Muscle of back (tissue), 13 donors: ENCODE results near the gene BAIAP2L1. TPM values are rescaled to one million over a fixed set of nuclear protein-coding genes. Genes with fewer than 3 reads are reported as not detected.
"Not testable (repeated sequence)": the region's sequence is repeated elsewhere in the genome, so short reads cannot be mapped to it uniquely, and the experiment has no call there.

Experiments used
- DNase-seq, 3 donors: peaks; one replicate each; pipeline versions ENCODE4 v3.0.0 to v3.0.0-alpha.2; 2013
- long read RNA-seq, 9 donors: transcript quantifications; one replicate each; lab custom pipeline, GENCODE V29; 2026
- polyA plus RNA-seq, 10 donors: library from polyadenylated mRNA; unstranded; fragments of 120-200 nt; gene quantifications; one replicate each; pipeline ENCODE4 v1.2.1, GENCODE V29; 2013; ENCODE audit not compliant: insufficient read length in 10 of 10

Gene BAIAP2L1, protein sequence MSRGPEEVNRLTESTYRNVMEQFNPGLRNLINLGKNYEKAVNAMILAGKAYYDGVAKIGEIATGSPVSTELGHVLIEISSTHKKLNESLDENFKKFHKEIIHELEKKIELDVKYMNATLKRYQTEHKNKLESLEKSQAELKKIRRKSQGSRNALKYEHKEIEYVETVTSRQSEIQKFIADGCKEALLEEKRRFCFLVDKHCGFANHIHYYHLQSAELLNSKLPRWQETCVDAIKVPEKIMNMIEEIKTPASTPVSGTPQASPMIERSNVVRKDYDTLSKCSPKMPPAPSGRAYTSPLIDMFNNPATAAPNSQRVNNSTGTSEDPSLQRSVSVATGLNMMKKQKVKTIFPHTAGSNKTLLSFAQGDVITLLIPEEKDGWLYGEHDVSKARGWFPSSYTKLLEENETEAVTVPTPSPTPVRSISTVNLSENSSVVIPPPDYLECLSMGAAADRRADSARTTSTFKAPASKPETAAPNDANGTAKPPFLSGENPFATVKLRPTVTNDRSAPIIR
- 1 to 10 TPM; 3.7 to 7.8 (median 6.0) TPM for polyA plus RNA-seq
- long read RNA-seq, donor 1: 0 reads
- long read RNA-seq, donor 2: 0 reads
- long read RNA-seq, donor 3: 0 reads
- long read RNA-seq, donor 4: 0 reads
- long read RNA-seq, donor 5: 0 reads
- long read RNA-seq, donor 6: 0 reads
- long read RNA-seq, donor 7: 0 reads
- long read RNA-seq, donor 8, partial matches to known transcripts: 0 of 1 reads
- long read RNA-seq, donor 8, other reads (novel, unspliced or antisense): 0 of 1 reads
- long read RNA-seq, donor 9: 0 reads

- DNase-seq: peak; percentile 47 to 70 (median 68)
These were observed at the start of gene BAIAP2L1 for GRCh38 chr7:98400542-98401340. BAIAP2L1 (minus strand) TSS chr7:98401090; CDS start chr7:98400852, 238 bp downstream.

DNA sequence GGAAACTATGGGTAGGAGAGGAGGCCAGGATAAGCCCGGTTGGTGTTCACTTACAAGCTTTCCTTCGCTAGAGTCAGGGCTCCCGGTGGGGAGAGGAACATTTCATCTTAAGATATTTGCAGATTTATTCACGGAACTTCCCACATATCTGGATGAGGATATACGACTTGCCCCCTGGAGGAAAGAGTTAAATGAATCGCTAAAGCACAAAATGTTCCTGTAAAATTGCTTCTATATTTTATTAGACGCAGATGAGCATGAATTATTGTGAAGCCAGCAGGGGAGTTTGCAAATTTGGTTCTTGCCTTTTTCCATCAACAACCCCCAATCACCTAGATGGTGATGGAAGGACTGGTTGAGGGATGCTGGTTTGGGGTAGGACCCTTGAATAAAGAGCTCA, 47.9 kb upstream of the BAIAP2L1 start:
- no peak for DNase-seq

DNA sequence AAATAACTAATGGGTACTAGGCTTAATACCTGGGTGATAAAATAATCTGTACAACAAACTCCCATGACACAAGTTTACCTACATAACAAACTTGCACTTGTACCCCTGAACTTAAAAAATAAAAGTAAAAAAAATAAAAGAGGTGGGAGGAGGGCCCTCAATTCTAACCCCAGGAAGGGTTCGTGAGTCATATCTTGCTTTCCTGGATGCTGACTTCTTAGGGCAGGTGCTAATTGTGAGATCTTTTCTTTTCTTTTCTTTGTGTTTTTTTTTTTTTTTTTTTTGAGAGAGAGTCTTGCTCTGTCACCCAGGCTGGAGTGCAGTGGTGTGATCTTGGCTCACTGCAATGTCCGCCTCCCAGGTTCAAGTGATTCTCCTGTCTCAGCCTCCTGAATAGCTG, 40.1 kb upstream of the BAIAP2L1 start:
- DNase-seq: not testable (repeated sequence)

GRCh38 chr7:98439484-98439883, 38.6 kb upstream of the BAIAP2L1 start:
- no peak for DNase-seq

DNA sequence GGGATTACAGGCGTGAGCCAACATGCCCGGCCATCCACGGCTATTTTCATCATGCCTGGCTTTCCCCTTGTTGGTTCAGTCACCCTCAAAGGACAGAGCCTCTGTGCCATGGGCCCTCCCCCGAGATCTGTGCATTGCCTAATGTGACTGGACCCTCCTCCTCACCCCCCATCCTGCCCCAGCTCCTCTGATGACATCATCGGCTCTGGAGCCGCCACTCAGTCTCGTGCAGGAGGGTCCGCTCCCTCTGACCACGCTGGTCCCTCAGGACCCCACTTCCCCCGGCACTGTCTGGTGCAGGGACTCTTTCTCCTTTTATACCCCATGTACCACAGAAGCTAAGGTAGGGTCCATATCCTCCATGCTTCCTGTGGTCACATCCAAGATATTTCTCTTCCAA, 33.2 kb upstream of the BAIAP2L1 start:
- no peak for DNase-seq

DNA sequence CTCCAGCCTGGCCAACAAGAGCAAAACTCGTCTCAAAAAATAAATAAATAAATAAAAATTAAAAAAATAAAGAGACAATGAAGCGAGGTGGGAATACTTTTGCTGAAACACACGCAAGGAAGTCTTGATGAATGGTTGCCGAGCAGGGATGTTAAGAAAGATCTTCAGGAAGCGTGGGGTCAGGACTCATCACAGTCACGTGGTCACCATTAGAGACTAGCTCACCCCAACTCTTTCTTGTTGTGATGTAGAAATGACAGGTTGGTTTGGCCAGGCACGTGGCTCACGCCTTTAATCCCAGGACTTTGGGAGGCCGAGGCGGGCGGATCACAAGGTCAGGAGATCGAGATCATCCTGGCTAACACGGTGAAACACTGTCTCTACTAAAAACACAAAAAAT, 28.9 kb upstream of the BAIAP2L1 start:
- no peak for DNase-seq

DNA sequence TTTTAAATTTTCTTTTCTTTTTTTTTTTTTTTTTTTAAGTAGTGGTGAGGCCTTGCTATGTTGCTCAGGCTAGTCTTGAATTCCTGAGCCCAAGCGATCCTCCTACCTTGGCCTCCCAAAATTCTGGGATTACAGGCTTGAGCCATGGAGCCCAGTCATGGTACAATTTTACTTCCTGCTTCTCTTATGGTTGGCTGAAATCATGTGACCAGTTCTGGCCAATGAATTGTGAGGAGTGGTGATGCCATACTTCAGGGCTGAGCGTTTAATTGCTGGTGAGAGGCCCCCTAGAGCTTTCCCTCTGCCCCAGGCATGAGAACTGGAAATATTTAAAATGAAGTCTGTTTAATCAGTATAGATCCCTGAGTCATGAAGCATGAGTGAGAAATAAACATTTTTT, 22.2 kb upstream of the BAIAP2L1 start:
- DNase-seq: no peak

GRCh38 chr7:98420966-98421612, 20.2 kb upstream of the BAIAP2L1 start:
- DNase-seq: peak in 1 of 3 donors; percentile 29

GRCh38 chr7:98419988-98420387, 19.1 kb upstream of the BAIAP2L1 start:
- DNase-seq: not testable (repeated sequence)

GRCh38 chr7:98419316-98419691, 18.4 kb upstream of the BAIAP2L1 start:
- not testable (repeated sequence) for DNase-seq

DNA sequence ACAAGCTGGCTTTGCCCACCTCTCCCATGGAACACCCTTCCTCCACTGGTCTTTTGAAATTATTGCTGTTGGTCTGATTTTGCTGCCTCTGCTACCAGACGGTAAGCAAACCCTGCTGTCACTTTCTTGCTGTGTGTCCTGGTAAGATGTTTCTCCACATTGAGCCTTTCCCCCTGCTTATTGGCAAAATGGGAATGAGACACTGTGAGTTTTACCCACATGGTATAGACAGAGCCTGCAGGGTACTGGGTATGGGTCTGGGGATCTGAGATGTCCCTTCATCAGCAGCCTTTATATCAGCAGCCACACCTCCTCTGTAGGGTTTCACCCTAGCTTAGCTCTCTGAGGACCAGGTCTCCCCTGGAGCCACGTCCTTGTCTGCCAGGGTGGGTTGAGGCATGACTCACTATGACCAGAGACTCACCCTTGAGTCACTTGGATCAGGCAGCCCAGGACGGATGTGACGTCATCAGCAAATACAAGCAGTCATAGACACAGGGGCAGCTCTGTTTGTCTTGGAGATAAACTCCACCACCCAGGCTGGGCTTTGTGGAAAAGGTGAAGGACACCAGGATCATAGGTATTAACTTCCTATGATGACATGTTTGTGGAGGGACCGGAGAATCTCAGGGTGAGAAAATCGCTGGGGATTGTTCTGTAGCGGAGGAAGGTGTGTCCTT, 17.9 kb upstream of the BAIAP2L1 start:
- DNase-seq: peak in 1 of 3 donors; percentile 85

- DNase-seq: no peak
These were observed 17.4 kb upstream of the BAIAP2L1 start for GRCh38 chr7:98418271-98418635.

DNA sequence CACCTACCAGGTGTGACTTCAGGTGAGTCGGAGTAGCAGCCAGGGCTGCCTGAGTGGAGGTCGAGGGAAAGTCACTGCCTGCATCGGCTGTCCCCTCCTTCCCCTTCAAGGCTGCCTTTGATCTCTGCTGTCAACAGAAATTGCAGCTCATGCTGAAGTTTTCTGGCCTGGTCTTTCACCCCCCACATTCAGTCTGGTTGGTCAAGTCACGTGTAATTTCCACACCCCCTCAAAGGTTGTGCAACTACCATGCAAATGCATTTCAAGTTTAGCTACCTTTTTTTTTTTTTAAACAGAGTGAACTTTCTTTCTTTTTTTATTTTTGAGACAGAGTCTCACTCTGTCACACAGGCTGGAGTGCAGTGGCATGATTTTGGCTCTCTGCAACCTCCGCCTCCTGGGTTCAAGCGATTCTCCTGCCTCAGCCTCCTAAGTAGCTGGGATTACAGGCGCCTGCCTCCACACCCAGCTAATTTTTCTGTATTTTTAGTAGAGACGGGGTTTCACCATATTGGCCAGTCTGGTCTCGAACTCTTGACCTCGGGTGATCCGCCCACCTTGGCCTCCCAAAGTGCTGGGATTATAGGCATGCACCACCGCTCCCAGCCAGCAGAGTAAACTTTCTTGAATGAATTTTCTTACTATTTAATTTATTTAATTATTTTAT, 16.8 kb upstream of the BAIAP2L1 start:
- not testable (repeated sequence) for DNase-seq

DNA sequence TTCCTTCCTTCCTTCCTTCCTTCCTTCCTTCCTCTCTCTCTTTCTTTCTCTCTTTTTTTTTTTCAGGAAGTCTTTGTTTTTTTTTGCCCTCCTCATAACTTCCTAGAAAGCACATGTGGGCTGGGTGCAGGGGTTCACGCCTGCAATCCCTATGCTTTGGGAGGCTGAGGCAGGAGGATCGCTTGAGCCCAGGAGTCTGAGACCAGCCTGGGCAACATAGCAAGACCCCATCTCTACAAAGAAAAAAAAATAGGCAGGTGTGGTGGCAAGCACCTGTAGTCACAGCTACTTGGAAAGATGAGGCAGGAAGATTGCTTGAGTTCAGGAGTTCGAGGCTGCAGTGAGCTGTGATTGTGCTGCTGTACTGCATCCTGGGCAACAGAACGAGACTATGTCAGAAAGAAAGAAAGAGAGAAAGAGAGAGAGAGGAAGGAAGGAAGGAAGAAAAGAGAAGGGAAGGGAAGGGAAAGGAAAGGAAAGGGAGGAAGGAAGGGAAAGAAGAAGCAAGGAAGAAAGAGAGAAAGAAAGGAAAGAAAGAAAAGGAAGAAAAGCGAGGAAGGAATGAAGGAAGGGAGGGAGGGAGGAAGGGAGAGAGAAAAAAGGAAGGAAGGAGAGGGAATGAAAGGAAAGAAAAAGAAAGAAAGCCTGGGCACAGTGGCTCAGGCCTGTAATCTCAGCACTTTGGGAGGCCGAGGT, 13.5 kb upstream of the BAIAP2L1 start:
- DNase-seq: no peak

DNA sequence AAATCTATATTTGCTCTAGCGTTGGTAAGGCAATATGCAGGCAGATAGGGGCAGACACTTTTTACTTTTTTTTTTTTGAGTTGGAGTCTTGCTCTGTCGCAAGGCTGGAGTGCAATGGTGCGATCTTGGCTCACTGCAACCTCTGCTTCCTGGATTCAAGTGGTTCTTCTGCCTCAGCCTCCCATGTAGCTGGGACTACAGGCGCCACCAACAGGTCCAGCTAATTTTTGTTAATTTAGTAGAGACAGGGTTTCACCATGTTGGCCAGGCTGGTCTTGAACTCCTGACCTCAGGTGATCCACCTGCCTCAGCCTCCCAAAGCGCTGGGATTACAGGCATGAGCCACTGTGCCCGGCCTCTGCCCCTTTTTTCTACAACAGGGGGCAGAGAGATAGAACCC, 12.8 kb upstream of the BAIAP2L1 start:
- not testable (repeated sequence) for DNase-seq

DNA sequence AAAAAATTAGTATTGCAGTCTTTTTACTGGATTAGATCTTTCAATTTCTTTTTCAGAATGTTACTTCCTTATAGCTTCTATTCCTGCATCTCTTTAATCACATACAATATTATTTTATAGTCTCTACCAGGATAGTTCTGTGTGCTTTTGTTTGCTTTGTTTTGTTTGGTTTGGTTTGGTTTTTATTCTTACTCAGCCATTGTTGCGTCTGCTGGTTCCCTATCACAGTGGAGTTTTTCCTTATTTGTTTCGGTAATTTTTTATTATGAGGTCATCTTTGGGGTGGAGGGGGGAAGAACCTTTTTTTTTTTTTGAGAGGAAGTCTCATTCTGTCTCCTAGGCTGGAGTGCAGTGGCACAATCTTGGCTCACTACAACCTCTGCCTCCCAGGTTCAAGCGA, 9.0 kb upstream of the BAIAP2L1 start:
- DNase-seq: no peak

- DNase-seq: not testable (repeated sequence)
These were observed 7.3 kb upstream of the BAIAP2L1 start for GRCh38 chr7:98408146-98408545.

DNA sequence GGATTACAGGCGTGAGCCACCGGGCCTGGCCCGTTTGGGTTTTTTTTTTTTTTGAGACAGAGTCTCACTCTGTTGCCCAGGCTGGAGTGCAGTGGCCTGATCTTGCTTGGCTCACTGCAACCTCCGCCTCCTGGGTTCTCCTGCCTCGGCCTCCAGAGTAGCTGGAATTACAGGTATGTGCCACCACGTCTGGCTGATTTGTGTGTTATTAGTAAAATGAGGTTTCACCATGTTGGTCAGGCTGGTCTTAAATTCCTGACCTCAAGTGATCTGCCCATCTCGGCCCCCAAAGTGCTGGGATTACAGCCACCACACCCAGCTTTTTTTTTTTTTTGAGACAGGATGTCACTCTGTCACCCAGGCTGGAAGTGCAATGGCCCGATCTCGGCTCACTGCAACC, 5.9 kb upstream of the BAIAP2L1 start:
- no peak for DNase-seq

DNA sequence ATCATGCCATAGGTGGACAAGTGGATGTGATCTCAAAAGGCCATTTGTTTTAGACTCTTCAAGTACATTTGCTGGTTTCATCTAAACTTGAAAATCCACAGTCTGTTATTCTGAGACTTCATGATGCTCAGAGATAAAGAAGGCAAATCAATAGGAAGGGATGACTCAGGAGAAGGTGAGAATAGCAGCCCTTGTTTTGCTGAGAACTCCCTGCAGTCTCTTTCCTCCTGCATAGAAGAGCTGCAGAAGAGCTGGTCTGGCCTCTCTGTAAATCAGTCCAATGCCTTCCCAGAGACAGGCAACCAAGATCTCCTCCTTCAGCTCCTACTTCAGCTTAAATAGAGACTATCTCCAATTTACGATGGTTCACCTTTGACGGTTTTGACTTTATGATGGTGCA, 4.0 kb upstream of the BAIAP2L1 start:
- no peak for DNase-seq
